A549 (cell line): Measurements from ENCODE around the gene SPECC1L. TPM values are rescaled to one million over a fixed set of nuclear protein-coding genes. Genes with fewer than 3 reads are reported as not detected.

Experiments used
- ATAC-seq, 2 experiments: fragments of 200-7000 bp in 1 of 2; fragments of >200 bp in 1 of 2; cut with Nextera tagmentation in 1 of 2; cut with Tn5 transposase in 1 of 2; 3 replicates each; pipeline versions ENCODE4 v1.8.0 to v1.9.1; 2018 to 2020; ENCODE audit warnings: mild to moderate bottlenecking in 1 of 2, moderate library complexity in 1 of 2
- CTCF ChIA-PET: fragments of 300-600 bp; sonication (Branson Sonifier 250); formaldehyde crosslinking; extraction: SDS; loops from one replicate; lab custom pipeline; 2021; ENCODE audit warnings: antibody characterized with exemption, inconsistent platforms; lab: Yijun Ruan, JAX
- POLR2A ChIA-PET: fragments of 350-600 bp; formaldehyde crosslinking; extraction: SDS; loops from one replicate; lab custom pipeline; 2021; ENCODE audit warnings: antibody characterized with exemption, inconsistent platforms; lab: Yijun Ruan, JAX
- DNase-seq, 2 experiments: peaks; one replicate each; pipeline versions ENCODE4 v3.0.0 to v3.0.0-alpha.2; 2011 to 2016; ENCODE audit warnings: low read depth in 1 of 2, low spot score in 1 of 2
- FAIRE-seq: peaks from 2 replicates; lab custom pipeline; 2011; peaks lifted over from hg19 to GRCh38; lab: Jason Lieb, UNC
- H3K27ac ChIP-seq, 2 experiments: fragments of >200 bp; sonication (Bioruptor Twin); formaldehyde crosslinking; 3 replicates each; pipeline ENCODE4 v1.5.1; 2016 to 2017
- H3K4me1 ChIP-seq: fragments of >200 bp; sonication (Bioruptor Twin); formaldehyde crosslinking; 3 replicates; pipeline ENCODE4 v1.6.1; 2016
- H3K4me2 ChIP-seq: fragments of >200 bp; sonication (Bioruptor Twin); formaldehyde crosslinking; 3 replicates; pipeline ENCODE4 v1.6.1; 2016
- H3K4me3 ChIP-seq: fragments of >200 bp; sonication (Bioruptor Twin); formaldehyde crosslinking; 3 replicates; pipeline ENCODE4 v1.5.1; 2016
- H3K9me3 ChIP-seq: fragments of >200 bp; sonication (Bioruptor Twin); formaldehyde crosslinking; 3 replicates; pipeline ENCODE4 v1.6.1; 2016
- BHLHE40 ChIP-seq: IDR thresholded peaks from 2 replicates; pipeline ENCODE4 v1.6.1; 2012; ENCODE audit warnings: low read depth, low read length, inconsistent platforms
- CBX2 ChIP-seq: fragments of 200-600 bp; sonication (generic); IDR thresholded peaks from 2 replicates; pipeline ENCODE4 v1.6.1; 2016; ENCODE audit warnings: low read depth, mild to moderate bottlenecking, borderline replicate concordance
- CHD4 ChIP-seq: fragments of 200-600 bp; sonication (generic); IDR thresholded peaks from 2 replicates; pipeline ENCODE4 v1.6.1; 2016; ENCODE audit warnings: antibody characterized with exemption, mild to moderate bottlenecking, borderline replicate concordance
- FOSB ChIP-seq: fragments of 250-450 bp; sonication (Bioruptor Pico); IDR thresholded peaks from 2 replicates; pipeline ENCODE4 v1.5.0; 2020; ENCODE audit warnings: mild to moderate bottlenecking, moderate library complexity
- FOSL2 ChIP-seq, 2 experiments: fragments of 450-650 bp in 1 of 2; fragments of >200 bp in 1 of 2; sonication (Bioruptor Twin) in 1 of 2; formaldehyde crosslinking; IDR thresholded peaks; 2 replicates each; pipeline versions ENCODE4 v1.5.0 to v1.6.1; 2016 to 2020; ENCODE audit warnings: mild to moderate bottlenecking in 1 of 2, moderate library complexity in 1 of 2
- HDAC2 ChIP-seq: fragments of 200-600 bp; sonication (generic); IDR thresholded peaks from 2 replicates; pipeline ENCODE4 v1.6.1; 2016
- HMGXB4 ChIP-seq: fragments of 250-450 bp; sonication (Bioruptor Pico); IDR thresholded peaks from 2 replicates; pipeline ENCODE4 v1.5.0; 2021; ENCODE audit warnings: mild to moderate bottlenecking, moderate library complexity, borderline replicate concordance
- HOXA7 ChIP-seq: fragments of 250-450 bp; sonication (Bioruptor Pico); IDR thresholded peaks from 2 replicates; pipeline ENCODE4 v1.5.0; 2020; ENCODE audit warnings: mild to moderate bottlenecking, moderate library complexity
- HOXB13 ChIP-seq: fragments of 250-450 bp; sonication (Bioruptor Pico); IDR thresholded peaks from 2 replicates; pipeline ENCODE4 v1.5.0; 2020; ENCODE audit warnings: low read depth, mild to moderate bottlenecking, moderate library complexity
- KDM1A ChIP-seq: fragments of 200-600 bp; sonication (generic); IDR thresholded peaks from 2 replicates; pipeline ENCODE4 v1.6.1; 2016; ENCODE audit warnings: low read depth, mild to moderate bottlenecking
- MAFK ChIP-seq: fragments of 450-650 bp; IDR thresholded peaks from 2 replicates; pipeline ENCODE4 v1.6.1; 2014; ENCODE audit not compliant: partially characterized antibody
- MAZ ChIP-seq: fragments of 150-350 bp; IDR thresholded peaks from 2 replicates; pipeline ENCODE4 v1.6.1; 2014; ENCODE audit warnings: antibody characterized with exemption, low read depth, low read length, borderline replicate concordance
- MYC ChIP-seq: IDR thresholded peaks from 2 replicates; pipeline ENCODE4 v1.6.1; 2012; ENCODE audit warnings: mild to moderate bottlenecking, inconsistent platforms, low read length, improper control_type of control experiment, borderline replicate concordance
- NFE2L2 ChIP-seq: fragments of 150-350 bp; conservative IDR thresholded peaks from 2 replicates; pipeline ENCODE4 v1.6.1; 2014; ENCODE audit warnings: low read length
- NPAS2 ChIP-seq: fragments of 250-450 bp; sonication (Bioruptor Pico); IDR thresholded peaks from 2 replicates; pipeline ENCODE4 v1.8.0; 2022; ENCODE audit warnings: mild to moderate bottlenecking, moderate library complexity, borderline replicate concordance
- PBX3 ChIP-seq: IDR thresholded peaks from 2 replicates; pipeline ENCODE4 v1.6.1; 2012
- REST ChIP-seq: fragments of 200-600 bp; sonication (generic); IDR thresholded peaks from 2 replicates; pipeline ENCODE4 v1.6.1; 2016; ENCODE audit warnings: antibody characterized with exemption, mild to moderate bottlenecking, moderate library complexity
- SMC3 ChIP-seq: fragments of >200 bp; sonication (Bioruptor Twin); formaldehyde crosslinking; IDR thresholded peaks from 3 replicates; pipeline ENCODE4 v1.6.1; 2018; ENCODE audit warnings: inconsistent platforms
- TFCP2L1 ChIP-seq: fragments of 250-450 bp; sonication (Bioruptor Pico); IDR thresholded peaks from 2 replicates; pipeline ENCODE4 v1.5.0; 2021; ENCODE audit warnings: mild to moderate bottlenecking
- ZC3H11A ChIP-seq: fragments of 450-650 bp; IDR thresholded peaks from 2 replicates; pipeline ENCODE4 v1.6.1; 2014; ENCODE audit warnings: antibody characterized with exemption, mild to moderate bottlenecking
- ZNF302 ChIP-seq: fragments of 250-450 bp; sonication (Bioruptor Pico); IDR thresholded peaks from 2 replicates; pipeline ENCODE4 v1.9.0; 2021; ENCODE audit warnings: inconsistent platforms, mild to moderate bottlenecking, moderate library complexity
- ZSCAN20 ChIP-seq: fragments of 250-450 bp; sonication (Bioruptor Pico); IDR thresholded peaks from 2 replicates; pipeline ENCODE4 v1.8.0; 2022; ENCODE audit warnings: mild to moderate bottlenecking, moderate library complexity
- polyA plus RNA-seq, 4 experiments: library from polyadenylated mRNA; depleted of rRNA in 3 of 4; stranded (reverse); fragments of >200 nt; fragmentation: RNase III in 1 of 4; extraction: RNeasy Plus Mini Kit Qiagen cat#74134 plus additional on column Dnase treatment in 1 of 4; gene quantifications; 2 replicates in 3 of 4; 3 replicates in 1 of 4; pipeline ENCODE4 v1.2.3, GENCODE V29; 2011 to 2017

The SPECC1L gene
- polyA plus RNA-seq, 2 of the 4 experiments (the other 2 are of a cell fraction), result 14.8 to 25.2 TPM

- no peak for TF ChIP-seq HMGXB4 (CRISPR knock-in tag)
- no peak for TF ChIP-seq TFCP2L1 (CRISPR knock-in tag)
- TF ChIP-seq MAZ, result no peak
- no peak for TF ChIP-seq ZSCAN20 (CRISPR knock-in tag)
- TF ChIP-seq HOXB13 (CRISPR knock-in tag), result no peak
Measured at GRCh38 chr22:24394254-24394653, 123.6 kb downstream of the SPECC1L start (continued).

- no peak for FAIRE-seq
- H3K4me1 ChIP-seq, result peaks cover 18% of the 10 kb centered on the region
- H3K27ac ChIP-seq, result no peak overlapping the region
- no peak overlapping the region for H3K4me3 ChIP-seq
- POLR2A ChIA-PET, result no interaction called here
- TF ChIP-seq NPAS2 (no peak), MYC (no peak), SMC3 (no peak), ZC3H11A (no peak), MAFK (no peak), ZSCAN20 (CRISPR knock-in tag) (no peak), KDM1A (no peak), PBX3 (no peak), ZNF302 (CRISPR knock-in tag) (no peak), CHD4 (no peak), CBX2 (no peak), FOSL2 (IDR thresholded peaks at IDR 0.05) (no peak), FOSL2 (CRISPR knock-in tag; IDR thresholded peaks at IDR 0.05) (no peak), HDAC2 (no peak), BHLHE40 (no peak), FOSB (CRISPR knock-in tag) (no peak), REST (no peak), HOXA7 (CRISPR knock-in tag) (no peak), HOXB13 (CRISPR knock-in tag) (no peak), NFE2L2 (no peak)
- TF ChIP-seq, all 56 proteins: peak for 0
- ATAC-seq (no peak), DNase-seq (no peak)
- no peak overlapping the region for H3K4me2 ChIP-seq
- H3K9me3 ChIP-seq, result no peaks in the 10 kb centered on the region
- CTCF ChIA-PET, result interaction anchor here (0.8 to 1.0 kb wide), 2 partner anchors 14 to 20 kb away, joined by 3 read pairs; no protein-coding TSS in a partner anchor
Measured at GRCh38 chr22:24398409-24398808, 127.8 kb downstream of the SPECC1L start.
